Measurements from ENCODE around the gene FBN1.

The FBN1 gene

DNA sequence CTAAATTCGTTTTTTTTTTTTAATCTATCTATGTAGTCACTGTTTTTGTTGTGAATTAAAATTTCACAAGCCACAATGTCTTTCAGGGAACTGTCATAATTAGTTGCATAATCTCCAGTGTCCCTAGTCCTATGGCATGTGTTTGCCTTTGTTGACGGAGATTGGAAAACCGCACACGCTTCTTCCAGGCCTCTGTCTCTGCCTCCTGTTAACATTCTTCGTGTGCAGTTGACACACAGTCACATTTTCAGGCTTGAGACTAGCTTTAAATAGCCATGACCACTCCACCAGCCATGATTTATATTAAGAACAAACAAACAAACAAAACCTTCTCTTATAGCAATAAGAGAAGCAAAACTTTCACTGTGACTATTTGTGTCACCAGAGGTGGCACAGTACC lies 174.4 kb downstream of the FBN1 start:
- no peak overlapping the region for H3K4me3 ChIP-seq (ENCODE audit: low read depth, low read length)
- no peak for DNase-seq (ENCODE audit: low read depth)
- in situ Hi-C loops (cut with HindIII; ENCODE audit: low sequenced_read_pairs) = loop anchor here (5.0 kb wide), 1 partner anchor 56 kb away; no protein-coding TSS in a partner anchor
- TF ChIP-seq, protein P1, sequence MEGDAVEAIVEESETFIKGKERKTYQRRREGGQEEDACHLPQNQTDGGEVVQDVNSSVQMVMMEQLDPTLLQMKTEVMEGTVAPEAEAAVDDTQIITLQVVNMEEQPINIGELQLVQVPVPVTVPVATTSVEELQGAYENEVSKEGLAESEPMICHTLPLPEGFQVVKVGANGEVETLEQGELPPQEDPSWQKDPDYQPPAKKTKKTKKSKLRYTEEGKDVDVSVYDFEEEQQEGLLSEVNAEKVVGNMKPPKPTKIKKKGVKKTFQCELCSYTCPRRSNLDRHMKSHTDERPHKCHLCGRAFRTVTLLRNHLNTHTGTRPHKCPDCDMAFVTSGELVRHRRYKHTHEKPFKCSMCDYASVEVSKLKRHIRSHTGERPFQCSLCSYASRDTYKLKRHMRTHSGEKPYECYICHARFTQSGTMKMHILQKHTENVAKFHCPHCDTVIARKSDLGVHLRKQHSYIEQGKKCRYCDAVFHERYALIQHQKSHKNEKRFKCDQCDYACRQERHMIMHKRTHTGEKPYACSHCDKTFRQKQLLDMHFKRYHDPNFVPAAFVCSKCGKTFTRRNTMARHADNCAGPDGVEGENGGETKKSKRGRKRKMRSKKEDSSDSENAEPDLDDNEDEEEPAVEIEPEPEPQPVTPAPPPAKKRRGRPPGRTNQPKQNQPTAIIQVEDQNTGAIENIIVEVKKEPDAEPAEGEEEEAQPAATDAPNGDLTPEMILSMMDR (IDR thresholded peaks at IDR 0.05; ENCODE audit: low read depth, low read length, missing control alignments) = no peak

DNA sequence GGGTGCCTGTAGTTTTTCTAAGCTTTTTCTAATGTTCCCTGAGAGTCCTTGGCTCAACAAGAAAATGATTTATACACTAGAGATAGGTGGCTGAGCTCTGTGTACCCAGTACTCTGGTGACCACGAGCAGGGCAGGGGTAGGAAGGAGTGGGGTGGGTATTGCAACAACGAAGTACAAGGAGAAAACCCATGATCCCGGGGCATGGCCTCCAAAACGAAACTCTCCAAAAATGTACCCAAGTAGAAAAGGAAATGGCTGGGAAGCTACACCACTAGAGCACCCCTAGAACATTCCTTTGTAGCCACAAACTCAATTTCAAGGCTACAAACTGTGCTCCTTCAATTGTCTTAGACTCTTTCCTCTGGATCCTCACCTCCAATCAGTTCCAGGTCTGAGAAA lies 175.4 kb downstream of the FBN1 start:
- in situ Hi-C loops (cut with HindIII; ENCODE audit: low sequenced_read_pairs) = loop anchor here (5.0 kb wide), 1 partner anchor 57 kb away; no protein-coding TSS in a partner anchor
- DNase-seq (ENCODE audit: low read depth) = no peak
- TF ChIP-seq, protein P1 (IDR thresholded peaks at IDR 0.05; ENCODE audit: low read depth, low read length, missing control alignments) = no peak
- no peak overlapping the region for H3K4me3 ChIP-seq (ENCODE audit: low read depth, low read length)

DNA sequence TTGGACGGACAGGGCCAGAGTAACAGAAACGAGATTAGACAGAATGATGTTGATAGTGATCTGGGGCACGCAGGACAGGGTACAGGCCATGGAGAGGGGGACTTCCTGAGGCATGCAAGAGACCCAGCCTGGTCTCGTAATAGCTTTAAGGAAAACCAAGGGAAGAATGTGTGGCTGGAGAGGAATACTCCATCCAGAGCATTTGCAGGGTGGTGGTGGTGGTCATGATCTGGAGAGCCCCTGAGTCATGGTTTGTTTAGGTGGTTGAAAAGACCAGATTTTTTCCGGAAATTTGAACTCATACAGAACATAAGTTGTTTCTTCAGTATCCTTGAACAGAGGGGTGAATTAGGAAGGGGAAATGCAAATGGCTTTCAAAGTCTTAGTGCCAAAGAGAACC lies 175.8 kb downstream of the FBN1 start:
- DNase-seq (ENCODE audit: low read depth) = no peak
- in situ Hi-C loops (cut with HindIII; ENCODE audit: low sequenced_read_pairs) = loop anchor here (5.0 kb wide), 1 partner anchor 58 kb away; no protein-coding TSS in a partner anchor
- TF ChIP-seq, protein P1 (IDR thresholded peaks at IDR 0.05; ENCODE audit: low read depth, low read length, missing control alignments) = no peak
- no peak overlapping the region for H3K4me3 ChIP-seq (ENCODE audit: low read depth, low read length)

DNA sequence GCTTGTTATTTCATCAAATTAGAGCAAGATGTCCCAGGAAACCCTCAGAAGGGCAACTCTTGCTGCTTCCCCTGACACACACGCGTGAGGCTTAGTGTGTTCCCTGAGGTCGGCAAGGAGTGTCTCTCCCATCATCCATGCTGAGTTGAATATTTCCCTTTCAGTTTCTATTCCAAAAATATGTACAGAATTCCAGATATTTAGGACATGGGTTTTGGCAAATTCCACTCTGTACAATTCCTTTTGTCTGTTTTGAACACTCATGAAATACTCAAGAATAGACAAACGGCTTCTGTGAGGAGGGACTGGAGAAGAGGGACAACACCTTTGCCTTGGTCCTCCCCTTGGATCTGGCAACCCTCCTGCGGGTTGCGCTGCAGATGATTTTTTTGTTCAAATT lies 176.2 kb downstream of the FBN1 start:
- in situ Hi-C loops (cut with HindIII; ENCODE audit: low sequenced_read_pairs) = no loop called here
- no peak overlapping the region for H3K4me3 ChIP-seq (ENCODE audit: low read depth, low read length)
- no peak for DNase-seq (ENCODE audit: low read depth)
- TF ChIP-seq, protein P1 (IDR thresholded peaks at IDR 0.05; ENCODE audit: low read depth, low read length, missing control alignments) = no peak

DNA sequence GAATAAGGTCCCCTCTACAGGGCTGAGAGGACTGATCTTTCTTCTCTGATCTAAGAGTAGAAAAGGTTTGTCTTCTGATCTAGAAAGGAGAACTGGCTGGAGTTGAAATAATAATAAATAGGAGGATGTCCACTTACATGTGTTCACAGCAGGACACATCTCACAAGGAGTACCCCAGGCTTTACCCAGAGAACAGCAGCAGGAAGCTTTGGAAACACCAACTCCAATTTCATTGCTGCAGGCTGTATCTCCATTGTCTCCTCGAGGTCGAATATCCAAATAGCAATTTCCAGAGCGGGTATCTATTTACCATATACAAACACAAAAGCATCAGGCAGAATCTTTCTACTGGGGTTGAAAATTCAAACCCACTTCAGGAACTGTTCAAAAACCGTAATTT lies 177.7 kb downstream of the FBN1 start:
- H3K4me3 ChIP-seq (ENCODE audit: low read depth, low read length) = no peak overlapping the region
- in situ Hi-C loops (cut with HindIII; ENCODE audit: low sequenced_read_pairs) = no loop called here
- no peak for DNase-seq (ENCODE audit: low read depth)
- TF ChIP-seq, protein P1 (IDR thresholded peaks at IDR 0.05; ENCODE audit: low read depth, low read length, missing control alignments) = no peak

DNA sequence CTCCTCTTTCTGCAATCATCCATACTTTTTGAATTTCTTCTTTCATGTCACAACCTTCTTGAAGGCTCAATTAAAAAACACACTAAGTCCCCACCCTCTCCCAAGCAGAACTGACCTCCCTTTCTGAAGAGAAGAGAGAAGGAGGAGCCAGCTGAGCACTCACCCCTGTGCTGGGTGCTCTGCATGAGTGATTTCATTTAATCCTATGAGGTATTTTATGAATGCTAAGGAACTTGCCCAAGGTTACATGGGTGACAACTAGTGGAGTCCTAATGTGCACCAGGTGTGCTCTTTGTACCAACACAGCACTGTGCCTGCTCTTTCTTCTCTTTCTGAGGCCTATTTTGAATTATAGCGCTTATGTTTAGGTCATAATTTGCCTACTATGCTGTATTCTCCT lies 178.7 kb downstream of the FBN1 start:
- TF ChIP-seq, protein P1 (IDR thresholded peaks at IDR 0.05; ENCODE audit: low read depth, low read length, missing control alignments) = no peak
- DNase-seq (ENCODE audit: low read depth) = no peak
- no peak overlapping the region for H3K4me3 ChIP-seq (ENCODE audit: low read depth, low read length)
- in situ Hi-C loops (cut with HindIII; ENCODE audit: low sequenced_read_pairs) = no loop called here

DNA sequence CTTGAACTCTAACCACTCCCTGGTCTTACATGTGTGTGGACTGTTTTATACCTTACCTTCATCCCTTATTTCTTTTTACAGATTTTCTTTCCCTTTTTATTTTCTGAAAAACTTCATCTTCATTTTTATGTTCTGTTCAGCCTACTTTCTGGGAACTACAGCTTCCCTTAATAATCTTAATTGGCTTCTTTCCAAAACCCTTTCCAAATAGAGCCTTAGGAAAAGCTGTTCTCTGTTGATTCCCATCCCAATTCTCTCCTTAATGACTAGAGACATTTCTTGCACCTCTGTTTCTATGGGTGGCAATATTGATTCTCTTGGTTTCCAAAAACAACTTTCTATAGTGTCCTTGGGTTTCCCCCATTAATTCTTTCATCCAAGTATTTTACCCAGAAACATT lies 179.4 kb downstream of the FBN1 start:
- H3K4me3 ChIP-seq (ENCODE audit: low read depth, low read length) = no peak overlapping the region
- in situ Hi-C loops (cut with HindIII; ENCODE audit: low sequenced_read_pairs) = no loop called here
- TF ChIP-seq, protein P1 (IDR thresholded peaks at IDR 0.05; ENCODE audit: low read depth, low read length, missing control alignments) = no peak
- no peak for DNase-seq (ENCODE audit: low read depth)
